ENCODE measurements around the gene CHD9. TPM values are rescaled to one million over a fixed set of nuclear protein-coding genes. Genes with fewer than 3 reads are reported as not detected.

CHD9 gene
- total RNA-seq, 4 donors from 2014 or later = 45.2 to 64.0 (median 49.5) TPM

GRCh38 chr16:53209877-53210276 is 155.1 kb downstream of the CHD9 start:
- no peaks in the 10 kb centered on the region for H3K36me3 ChIP-seq
- no peak for TF ChIP-seq CTCF (IDR thresholded peaks at IDR 0.05)
- no peak for TF ChIP-seq POLR2A (IDR thresholded peaks at IDR 0.05; ENCODE audit: low read depth)
- no peak for TF ChIP-seq POLR2AphosphoS5 (IDR thresholded peaks at IDR 0.05)
- TF ChIP-seq EP300 (IDR thresholded peaks at IDR 0.05) = no peak
- peaks cover 57 to 65% (median 61%) of the 10 kb centered on the region in 4 donors for H3K4me1 ChIP-seq
- H3K27ac ChIP-seq (replicated peaks in 1 of 4) = peak overlapping the region in 3 of 4 donors; percentile 71 to 83 (median 73)
- H3K27me3 ChIP-seq = no peaks in the 10 kb centered on the region
- intact Hi-C loops (cut with DNase I) = loop anchor here (5.0 kb wide), 2 partner anchors 78 to 158 kb away; partner anchors contain the start of genes CHD9 and CHD9NB
- 22% methylated on average over 2 of the region's 2 CpGs for WGBS
- H3K9me3 ChIP-seq = no peaks in the 10 kb centered on the region
- DNase-seq (ENCODE audit: extremely low spot score) = no peak
- peak overlapping the region; percentile 42 to 57 (median 44) for H3K4me3 ChIP-seq

GRCh38 chr16:53211253-53211652 is 156.5 kb downstream of the CHD9 start:
- H3K4me1 ChIP-seq = peaks cover 61 to 77% (median 71%) of the 10 kb centered on the region in 4 donors
- TF ChIP-seq CTCF (IDR thresholded peaks at IDR 0.05) (no peak), EP300 (IDR thresholded peaks at IDR 0.05) (no peak), POLR2AphosphoS5 (IDR thresholded peaks at IDR 0.05) (no peak)
- WGBS = 78% methylated on average over 3 of the region's 3 CpGs
- no peak overlapping the region for H3K27ac ChIP-seq (replicated peaks in 1 of 4)
- H3K36me3 ChIP-seq = no peaks in the 10 kb centered on the region
- no peaks in the 10 kb centered on the region for H3K27me3 ChIP-seq
- intact Hi-C loops (cut with DNase I) = no loop called here
- peak overlapping the region in 2 of 4 donors; percentile 2 to 12 for H3K4me3 ChIP-seq
- H3K9me3 ChIP-seq = no peaks in the 10 kb centered on the region
- no peak for DNase-seq (ENCODE audit: extremely low spot score)

- intact Hi-C loops (cut with DNase I) = no loop called here
- TF ChIP-seq EP300 (IDR thresholded peaks at IDR 0.05) = no peak
- TF ChIP-seq POLR2A (IDR thresholded peaks at IDR 0.05; ENCODE audit: low read depth) = no peak
- TF ChIP-seq POLR2AphosphoS5 (IDR thresholded peaks at IDR 0.05) = no peak
- H3K27me3 ChIP-seq = no peaks in the 10 kb centered on the region
- H3K4me1 ChIP-seq = peaks cover 61 to 84% (median 69%) of the 10 kb centered on the region in 4 donors
- no peaks in the 10 kb centered on the region for H3K36me3 ChIP-seq
- no peak overlapping the region for H3K27ac ChIP-seq (replicated peaks in 1 of 4)
- no peak for DNase-seq (ENCODE audit: extremely low spot score)
- no peaks in the 10 kb centered on the region for H3K9me3 ChIP-seq
- H3K4me3 ChIP-seq = no peak overlapping the region
These were observed 158.1 kb downstream of the CHD9 start for GRCh38 chr16:53212893-53213223.

GRCh38 chr16:53213542-53213941 is 158.8 kb downstream of the CHD9 start:
- TF ChIP-seq CTCF (IDR thresholded peaks at IDR 0.05) (no peak), POLR2A (IDR thresholded peaks at IDR 0.05; ENCODE audit: low read depth) (no peak), POLR2AphosphoS5 (IDR thresholded peaks at IDR 0.05) (no peak), EP300 (IDR thresholded peaks at IDR 0.05) (no peak)
- Histone ChIP-seq H3K4me1 (peaks cover 60 to 78% (median 66%) of the 10 kb centered on the region in 4 donors), H3K9me3 (no peaks in the 10 kb centered on the region), H3K27me3 (no peaks in the 10 kb centered on the region), H3K27ac (replicated peaks in 1 of 4) (no peak overlapping the region), H3K4me3 (no peak overlapping the region), H3K36me3 (no peaks in the 10 kb centered on the region)
- WGBS = 59% methylated on average over 2 of the region's 2 CpGs
- DNase-seq (ENCODE audit: extremely low spot score) = no peak
- intact Hi-C loops (cut with DNase I) = no loop called here

GRCh38 chr16:53216798-53217197 is 162.0 kb downstream of the CHD9 start:
- H3K27me3 ChIP-seq = no peaks in the 10 kb centered on the region
- H3K27ac ChIP-seq (replicated peaks in 1 of 4) = no peak overlapping the region
- WGBS = 39% methylated on average over 2 of the region's 2 CpGs
- intact Hi-C loops (cut with DNase I) = no loop called here
- no peak overlapping the region for H3K4me3 ChIP-seq
- H3K36me3 ChIP-seq = no peaks in the 10 kb centered on the region
- H3K9me3 ChIP-seq = no peaks in the 10 kb centered on the region
- no peak for DNase-seq (ENCODE audit: extremely low spot score)
- H3K4me1 ChIP-seq = peaks cover 57 to 82% (median 70%) of the 10 kb centered on the region in 4 donors
- TF ChIP-seq POLR2AphosphoS5 (IDR thresholded peaks at IDR 0.05) (no peak), POLR2A (IDR thresholded peaks at IDR 0.05; ENCODE audit: low read depth) (no peak), CTCF (IDR thresholded peaks at IDR 0.05) (no peak), EP300 (IDR thresholded peaks at IDR 0.05) (no peak)
